ENCODE data around the gene KMT2D. TPM values are rescaled to one million over a fixed set of nuclear protein-coding genes. Genes with fewer than 3 reads are reported as not detected.

KMT2D gene
- total and polyA plus RNA-seq, 2 of the 8 experiments (the other 6 are each of a cell fraction or from before 2014, with no cell fraction given), result 9.1 to 86.3 TPM

- no peaks in the 10 kb centered on the region for H3K9me3 ChIP-seq (ENCODE audit: insufficient read depth in 2 of 2, low read depth in 1 of 2, low read length in 1 of 2)
- H3K18ac ChIP-seq (ENCODE audit: extremely low read depth, low read length), result no peak overlapping the region
- no peak for DNase-seq (ENCODE audit: low read depth in 1 of 2, low spot score in 2 of 2)
- no peak overlapping the region for H3K9ac ChIP-seq (replicated peaks in 1 of 4; ENCODE audit: extremely low read depth in 1 of 4, low read depth in 3 of 4, low read length in 3 of 4)
- H3K4me2 ChIP-seq (ENCODE audit: insufficient read depth in 1 of 2, low read depth in 2 of 2, low read length in 2 of 2), result no peak overlapping the region
- H3K36me3 ChIP-seq (ENCODE audit: control insufficient read depth in 2 of 4, insufficient read depth in 4 of 4, low read length in 3 of 4), result peaks cover 57 to 91% (median 86%) of the 10 kb centered on the region in 4 experiments
- no peak overlapping the region for H2BK15ac ChIP-seq (ENCODE audit: low read length)
- H3K4ac ChIP-seq (replicated peaks; ENCODE audit: insufficient read length, low read depth, low read length), result no peak overlapping the region
- H2AFZ ChIP-seq (ENCODE audit: low read length), result no peak overlapping the region
- no peaks in the 10 kb centered on the region for H3K23me2 ChIP-seq (ENCODE audit: low read depth, low read length)
- H3K27me3 ChIP-seq (replicated peaks in 1 of 4; ENCODE audit: control insufficient read depth in 3 of 4, extremely low read depth in 1 of 4, insufficient read depth in 3 of 4, low read length in 3 of 4), result no peaks in the 10 kb centered on the region
- WGBS, 2 experiments (ENCODE audit: extremely low coverage in 1 of 2, insufficient coverage in 1 of 2, insufficient read length in 1 of 2, insufficient replicate concordance in 2 of 2, low coverage in 1 of 2, low lambda C conversion rate in 2 of 2, missing lambda C conversion rate in 1 of 2), result 94% methylated on average over 21 of the region's 31 CpGs; no CpG with 5 or more reads in 1 of the 2 experiments
- H3K23ac ChIP-seq (ENCODE audit: insufficient read length), result no peak overlapping the region
- no peak overlapping the region for H3K4me3 ChIP-seq (ENCODE audit: extremely low read depth in 1 of 4, insufficient read depth in 2 of 4, low read depth in 3 of 4, low read length in 4 of 4)
- H3K14ac ChIP-seq (ENCODE audit: insufficient read length), result no peak overlapping the region
- H3K79me1 ChIP-seq (ENCODE audit: low read depth, low read length), result no peaks in the 10 kb centered on the region; the same call in 1 of the 2 replicates
- H2BK12ac ChIP-seq (ENCODE audit: low read depth, low read length), result no peak overlapping the region
- no peaks in the 10 kb centered on the region for H3K4me1 ChIP-seq (replicated peaks in 1 of 4; ENCODE audit: control insufficient read depth in 3 of 4, insufficient read depth in 4 of 4, low read length in 3 of 4)
- no peak overlapping the region for H3K56ac ChIP-seq (replicated peaks; ENCODE audit: insufficient read length, low read depth, low read length)
- H3K79me2 ChIP-seq (ENCODE audit: control insufficient read depth in 1 of 2, insufficient read depth in 2 of 2, low read length in 2 of 2), result no peaks in the 10 kb centered on the region
- ChIA-PET POLR2A (ENCODE audit: partially characterized antibody) (interaction anchor here (1.3 to 22.2 kb wide), 3 partner anchors 1 to 31 kb away, joined by 3 to 339 read pairs (median 339); no protein-coding TSS in a partner anchor), CTCF (ENCODE audit: partially characterized antibody) (interaction anchor here (0.7 to 12.2 kb wide), 9 partner anchors 5 to 185 kb away, joined by 3 to 126 read pairs (median 4); no protein-coding TSS in a partner anchor)
- H4K20me1 ChIP-seq (replicated peaks in 1 of 2; ENCODE audit: control insufficient read depth in 1 of 2, insufficient read depth in 2 of 2, low read length in 2 of 2), result peaks cover 20 to 37% of the 10 kb centered on the region in 2 experiments
- H4K5ac ChIP-seq (ENCODE audit: insufficient read length, low read depth, low read length), result no peak overlapping the region
- no peak overlapping the region for H2BK5ac ChIP-seq (ENCODE audit: low read depth, low read length)
- no peak overlapping the region for H2BK20ac ChIP-seq (ENCODE audit: low read length)
- no peak overlapping the region for H4K8ac ChIP-seq (ENCODE audit: extremely low read depth, insufficient read depth, low read length)
- H2AK5ac ChIP-seq (ENCODE audit: low read depth, low read length), result no peak overlapping the region
- H3K27ac ChIP-seq (ENCODE audit: low read depth, low read length), result no peak overlapping the region
- no peak for TF ChIP-seq CBX5 (IDR thresholded peaks at IDR 0.05; ENCODE audit: low read depth, low read length)
- no peak for TF ChIP-seq HDAC6 (IDR thresholded peaks at IDR 0.05; ENCODE audit: low read depth, low read length)
- no peak for FAIRE-seq
- no peak overlapping the region for H2BK120ac ChIP-seq (replicated peaks; ENCODE audit: low read depth, low read length)
- H4K91ac ChIP-seq (replicated peaks; ENCODE audit: insufficient read length, low read length), result no peak overlapping the region
Observed at GRCh38 chr12:49041036-49041880, 19.3 kb downstream of the KMT2D start.

All from H1 (cell line).